Neural crest cell (in vitro differentiated cells): ENCODE results near the gene SNRPE. TPM values are rescaled to one million over a fixed set of nuclear protein-coding genes. Genes with fewer than 3 reads are reported as not detected.
"Not testable (repeated sequence)": the region's sequence is repeated elsewhere in the genome, so short reads cannot be mapped to it uniquely, and the experiment has no call there.

Experiments
- DNase-seq: peaks from one replicate; pipeline ENCODE4 v3.0.0; 2021; ENCODE audit warnings: low read depth, mixed read lengths, low spot score
- H3K27ac Mint-ChIP-seq: one replicate; pipeline ENCODE4 v1.8.0; 2021; ENCODE audit warnings: mild to moderate bottlenecking, mixed read lengths; ENCODE audit not compliant: unreplicated experiment
- H3K27me3 Mint-ChIP-seq: 2 replicates; pipeline ENCODE4 v1.8.0; 2021; ENCODE audit warnings: low read depth, mild to moderate bottlenecking, mixed read lengths
- H3K36me3 Mint-ChIP-seq: 2 replicates; pipeline ENCODE4 v1.8.0; 2021; ENCODE audit warnings: low read depth, mild to moderate bottlenecking, mixed read lengths
- H3K4me1 Mint-ChIP-seq: 2 replicates; pipeline ENCODE4 v1.8.0; 2021; ENCODE audit warnings: mixed read lengths
- H3K4me3 Mint-ChIP-seq: one replicate; pipeline ENCODE4 v1.8.0; 2021; ENCODE audit warnings: mild to moderate bottlenecking, mixed read lengths
- H3K9me3 Mint-ChIP-seq: 2 replicates; pipeline ENCODE4 v1.8.0; 2021; ENCODE audit warnings: mixed read lengths
- CTCF ChIP-seq: fragments of 200-600 bp; sonication (generic); conservative IDR thresholded peaks from 2 replicates; pipeline ENCODE4 v1.5.0; 2021; ENCODE audit warnings: antibody characterized with exemption, mild to moderate bottlenecking
- total RNA-seq: library from RNA; stranded (reverse); gene quantifications from 2 replicates; pipeline ENCODE4 v1.2.1, GENCODE V29; 2021

Gene SNRPE
- total RNA-seq, 1 donor from 2014 or later: 308 TPM

- peaks cover 56% of the 10 kb centered on the region for H3K36me3 Mint-ChIP-seq
- H3K27ac Mint-ChIP-seq: no peak overlapping the region
- H3K4me3 Mint-ChIP-seq: no peak overlapping the region
- peaks cover 2% of the 10 kb centered on the region for H3K9me3 Mint-ChIP-seq
- no peaks in the 10 kb centered on the region for H3K4me1 Mint-ChIP-seq
- no peak for DNase-seq
- H3K27me3 Mint-ChIP-seq: no peaks in the 10 kb centered on the region
- no peak for TF ChIP-seq CTCF
These were observed 18.9 kb upstream of the SNRPE start for GRCh38 chr1:203842559-203842876.

- Mint-ChIP-seq H3K4me3 (no peak overlapping the region), H3K9me3 (peaks cover 2% of the 10 kb centered on the region), H3K4me1 (no peaks in the 10 kb centered on the region), H3K27ac (no peak overlapping the region), H3K36me3 (peaks cover 47% of the 10 kb centered on the region), H3K27me3 (no peaks in the 10 kb centered on the region)
- DNase-seq: no peak
- no peak for TF ChIP-seq CTCF
These were observed 18.0 kb upstream of the SNRPE start for GRCh38 chr1:203843435-203843834.

- H3K27me3 Mint-ChIP-seq, H3K9me3 Mint-ChIP-seq, H3K36me3 Mint-ChIP-seq, H3K27ac Mint-ChIP-seq, H3K4me3 Mint-ChIP-seq, H3K4me1 Mint-ChIP-seq, DNase-seq: not testable (repeated sequence)
These were observed 8.3 kb upstream of the SNRPE start for GRCh38 chr1:203853112-203853511.

GRCh38 chr1:203858055-203858454 is 3.3 kb upstream of the SNRPE start:
- Mint-ChIP-seq H3K36me3 (peaks cover 7% of the 10 kb centered on the region), H3K27me3 (no peaks in the 10 kb centered on the region), H3K27ac (peak overlapping the region; percentile 43), H3K4me1 (peaks cover 18% of the 10 kb centered on the region), H3K4me3 (peak overlapping the region; percentile 72), H3K9me3 (no peaks in the 10 kb centered on the region)
- no peak for DNase-seq
- no peak for TF ChIP-seq CTCF

GRCh38 chr1:203858975-203859374 is 2.4 kb upstream of the SNRPE start:
- Mint-ChIP-seq H3K27me3 (no peaks in the 10 kb centered on the region), H3K27ac (no peak overlapping the region), H3K4me3 (no peak overlapping the region), H3K9me3 (no peaks in the 10 kb centered on the region), H3K36me3 (peaks cover 7% of the 10 kb centered on the region), H3K4me1 (peaks cover 24% of the 10 kb centered on the region)
- no peak for TF ChIP-seq CTCF
- no peak for DNase-seq

- Mint-ChIP-seq H3K27ac (peak overlapping the region; percentile 87), H3K27me3 (no peaks in the 10 kb centered on the region), H3K4me1 (peaks cover 24% of the 10 kb centered on the region), H3K36me3 (peaks cover 11% of the 10 kb centered on the region), H3K9me3 (no peaks in the 10 kb centered on the region), H3K4me3 (peak overlapping the region; percentile 99)
- no peak for DNase-seq
- TF ChIP-seq CTCF: no peak
These were observed 888 bp upstream of the SNRPE start for GRCh38 chr1:203860396-203861025.
